Prostate gland (tissue), 2 donors: Measurements from ENCODE around the gene TMEM222.

Experiments
- CTCF ChIP-seq, 4 experiments: fragments of 200-600 bp in 2 of 4; fragments of 450-650 bp in 2 of 4; sonication (generic) in 2 of 4; IDR thresholded peaks; 1 replicate in 3 of 4; 2 replicates in 1 of 4; pipeline ENCODE4 v1.5.1; 2016 to 2019; ENCODE audit warnings: antibody characterized with exemption in 4 of 4, mild to moderate bottlenecking in 2 of 4, moderate library complexity in 2 of 4
- POLR2A ChIP-seq: fragments of 450-650 bp; IDR thresholded peaks from one replicate; pipeline ENCODE4 v1.6.1; 2016; ENCODE audit warnings: antibody characterized with exemption, mild to moderate bottlenecking

DNA sequence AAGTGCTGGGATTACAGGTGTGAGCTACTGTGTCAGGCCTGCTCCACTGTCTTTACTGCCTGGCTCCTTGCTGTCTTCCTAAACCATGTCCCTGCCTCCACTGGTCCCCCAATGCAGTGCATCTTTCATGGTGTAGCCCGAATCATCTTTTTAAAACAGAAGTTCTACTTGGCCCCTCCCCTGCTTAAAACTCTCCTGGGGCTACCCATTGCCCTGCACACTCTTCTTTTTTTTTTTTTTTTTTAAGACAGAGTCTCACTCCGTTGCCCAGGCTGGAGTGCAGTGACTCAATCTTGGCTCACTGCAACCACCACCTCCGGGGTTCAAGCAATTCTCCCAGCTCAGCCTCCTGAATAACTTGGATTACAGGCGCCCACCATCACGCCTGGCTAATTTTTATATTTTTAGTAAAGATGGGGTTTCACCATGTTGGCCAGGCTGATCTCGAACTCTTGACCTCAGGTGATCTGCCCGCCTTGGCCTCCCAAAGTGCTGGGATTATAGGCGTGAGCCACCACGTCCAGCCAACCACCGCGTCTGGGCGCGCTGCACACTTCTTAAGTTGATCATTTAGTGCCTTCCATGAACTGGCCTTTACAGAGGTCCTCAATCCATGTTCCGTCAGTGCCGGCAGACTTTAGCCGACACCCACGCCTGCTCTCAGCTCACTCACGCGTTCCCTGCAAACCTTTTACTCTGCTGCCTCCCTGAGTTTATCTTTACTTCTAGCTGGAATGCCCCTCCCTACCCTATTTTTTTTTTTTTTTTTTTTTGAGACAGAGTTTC is 50.3 kb downstream of the TMEM222 start:
- TF ChIP-seq POLR2A (no peak), CTCF (IDR thresholded peaks at IDR 0.05) (no peak)
